ENCODE results near the gene RAB3B. TPM values are rescaled to one million over a fixed set of nuclear protein-coding genes. Genes with fewer than 3 reads are reported as not detected.

Gene RAB3B
- total and polyA plus RNA-seq, 9 of the 15 experiments (the other 6 are each of a cell fraction or from before 2014, with no cell fraction given): 0.07 to 0.47 (median 0.27) TPM

- DNase-seq (ENCODE audit: extremely low read depth in 1 of 4, low spot score in 3 of 4) (no peak), ATAC-seq (no peak), FAIRE-seq (no peak)
- Histone ChIP-seq H3K4me2 (ENCODE audit: insufficient read depth, low read length) (no peak overlapping the region), H3K9me1 (ENCODE audit: control insufficient read depth, insufficient read depth, low read length) (no peaks in the 10 kb centered on the region), H2AFZ (ENCODE audit: low read depth, low read length) (no peak overlapping the region), H3K36me3 (ENCODE audit: control insufficient read depth, insufficient read depth, low read length) (peaks cover 36% of the 10 kb centered on the region), H3K4me3 (no peak overlapping the region), H3K9me3 (replicated peaks; ENCODE audit: control insufficient read depth, insufficient read depth, low read depth, low read length) (no peaks in the 10 kb centered on the region), H4K20me1 (replicated peaks; ENCODE audit: control insufficient read depth, insufficient read depth, low read length) (peaks cover 12% of the 10 kb centered on the region; the same call in 1 of the 2 replicates), H3K4me1 (replicated peaks in 1 of 2; ENCODE audit: control insufficient read depth in 2 of 2, insufficient read depth in 2 of 2, low read length in 2 of 2) (peaks cover 29 to 44% of the 10 kb centered on the region in 2 experiments; a peak in 4 of 5 replicates), H3K9ac (ENCODE audit: insufficient read depth in 1 of 2, low read depth in 2 of 2, low read length in 2 of 2) (no peak overlapping the region), H3K27ac (ENCODE audit: extremely low read depth, low read depth, low read length) (no peak overlapping the region), H3K79me2 (ENCODE audit: control insufficient read depth, insufficient read depth, low read length) (peaks cover 100% of the 10 kb centered on the region), H3K27me3 (ENCODE audit: control insufficient read depth in 2 of 2, insufficient read depth in 2 of 2, low read length in 2 of 2) (no peaks in the 10 kb centered on the region)
- intact Hi-C loops (cut with micrococcal nuclease) (no loop called here), in situ Hi-C loops (cut with MboI) (no loop called here)
- WGBS (ENCODE audit: insufficient coverage, low coverage, missing lambda C conversion rate): 63% methylated on average over 7 of the region's 7 CpGs
- CTCF ChIA-PET (ENCODE audit: low intra/inter-chr PET ratio): interaction anchor here (0.7 kb wide), 1 partner anchor 1224 kb away, joined by 3 read pairs; no protein-coding TSS in a partner anchor
- no TSS peak for BruUV-seq (replicated peaks)
- POLR2A ChIA-PET: interaction anchor here (0.6 to 1.6 kb wide), 7 partner anchors 9 to 506 kb away, joined by 3 to 6 read pairs (median 4); no protein-coding TSS in a partner anchor
- TF ChIP-seq SOX6 (IDR thresholded peaks at IDR 0.05): peak; percentile 62
- TF ChIP-seq NBN (IDR thresholded peaks at IDR 0.05; ENCODE audit: low read depth): no peak
- TF ChIP-seq DACH1 (IDR thresholded peaks at IDR 0.05; ENCODE audit: partially characterized antibody): peak; percentile 100
- peak; percentile 22; the same call in 1 of the 2 replicates for TF ChIP-seq POLR2A (conservative IDR thresholded peaks at IDR 0.05)
- TF ChIP-seq SMAD2 (IDR thresholded peaks at IDR 0.05; ENCODE audit: low read depth, low read length): no peak
- no peak for TF ChIP-seq ZBTB33 (CRISPR knock-in tag; IDR thresholded peaks at IDR 0.05)
- TF ChIP-seq ID3 (CRISPR knock-in tag; IDR thresholded peaks at IDR 0.05): no peak
- peak; percentile 41; the same call in 1 of the 2 replicates for TF ChIP-seq ID3 (tag; IDR thresholded peaks at IDR 0.05)
- TF ChIP-seq MCM7 (IDR thresholded peaks at IDR 0.05): peak in 1 of 2 experiments; percentile 99; a peak in 2 of 4 replicates
- peak; percentile 54; the same call in 1 of the 2 replicates for TF ChIP-seq CEBPB (tag; IDR thresholded peaks at IDR 0.05)
- TF ChIP-seq GATAD2B (IDR thresholded peaks at IDR 0.05; ENCODE audit: borderline replicate concordance): peak; percentile 44; the same call in 1 of the 2 replicates
- TF ChIP-seq PKNOX1 (IDR thresholded peaks at IDR 0.05): 0 out of 2 replicates have a peak, but pooled peaks have one; percentile 8
- TF ChIP-seq ZFP91 (CRISPR knock-in tag; IDR thresholded peaks at IDR 0.05): peak; percentile 61; the same call in 1 of the 2 replicates
- TF ChIP-seq SUPT5H (IDR thresholded peaks at IDR 0.05): 0 out of 2 replicates have a peak, but pooled peaks have one; percentile 43
- peak; percentile 35; the same call in 1 of the 2 replicates for TF ChIP-seq ZBTB2 (IDR thresholded peaks at IDR 0.05)
These were observed 119.7 kb downstream of the RAB3B start for GRCh38 chr1:51870603-51871350.
